Adipose tissue (tissue), 3 donors: ENCODE results near the gene MOB3B. TPM values are rescaled to one million over a fixed set of nuclear protein-coding genes. Genes with fewer than 3 reads are reported as not detected.

ENCODE experiments used
- H3K27ac ChIP-seq: one replicate; pipeline ENCODE4 v1.5.1; 2013; ENCODE audit warnings: low read depth, low read length
- WGBS, 3 donors: extraction: QIAGEN DNeasy Blood & Tissue Kit; methylation state at CpG; one replicate each; pipeline ENCODE4 v1.1.7; 2013; 5-methylcytosine and 5-hydroxymethylcytosine counted together
- polyA plus RNA-seq, 3 donors: library from polyadenylated mRNA; stranded (reverse); fragments of 200-250 nt; gene quantifications; one replicate each; pipeline ENCODE4 v1.2.3, GENCODE V29; 2013
- donor health status: healthy with polysubstance abuse.
- donor health status: Bipolar disorder and iron deficiency.
- donor health status: healthy.

The MOB3B gene
- polyA plus RNA-seq, 3 donors = 1.7 to 3.5 (median 3.3) TPM

- WGBS, 3 donors = 71 to 80% (median 71%) methylated on average over 9 of the region's 9 CpGs
- no peak overlapping the region for H3K27ac ChIP-seq
Observed at GRCh38 chr9:27391040-27391895, 138.3 kb downstream of the MOB3B start.

GRCh38 chr9:27388150-27388549 is 141.5 kb downstream of the MOB3B start:
- H3K27ac ChIP-seq = no peak overlapping the region
- 62 to 90% (median 83%) methylated on average over 2 of the region's 2 CpGs for WGBS, 3 donors

GRCh38 chr9:27387722-27388121 is 141.9 kb downstream of the MOB3B start:
- no peak overlapping the region for H3K27ac ChIP-seq
- 59 to 88% (median 88%) methylated on average over 3 of the region's 3 CpGs for WGBS, 3 donors

GRCh38 chr9:27386571-27387091 is 143.0 kb downstream of the MOB3B start:
- 46 to 87% (median 84%) methylated on average over 4 of the region's 4 CpGs for WGBS, 3 donors
- H3K27ac ChIP-seq = no peak overlapping the region

- WGBS, 3 donors = 57 to 86% (median 83%) methylated on average over 4 of the region's 4 CpGs
- H3K27ac ChIP-seq = no peak overlapping the region
Observed at GRCh38 chr9:27385606-27386322, 143.8 kb downstream of the MOB3B start.

GRCh38 chr9:27384262-27385014 is 145.2 kb downstream of the MOB3B start:
- 75 to 85% (median 84%) methylated on average over 5 of the region's 5 CpGs for WGBS, 3 donors
- H3K27ac ChIP-seq = no peak overlapping the region

GRCh38 chr9:27383524-27383923 is 146.1 kb downstream of the MOB3B start:
- WGBS, 3 donors = 83 to 99% (median 89%) methylated on average over 1 of the region's 1 CpG
- no peak overlapping the region for H3K27ac ChIP-seq

- no peak overlapping the region for H3K27ac ChIP-seq
- 93 to 96% (median 93%) methylated on average over 2 of the region's 2 CpGs for WGBS, 3 donors
Observed at GRCh38 chr9:27382975-27383374, 146.6 kb downstream of the MOB3B start.

- no peak overlapping the region for H3K27ac ChIP-seq
- 39 to 90% (median 87%) methylated on average over 4 of the region's 4 CpGs for WGBS, 3 donors
Observed at GRCh38 chr9:27382308-27382707, 147.3 kb downstream of the MOB3B start.

- 23 to 78% (median 70%) methylated on average over 8 of the region's 8 CpGs for WGBS, 3 donors
- no peak overlapping the region for H3K27ac ChIP-seq
Observed at GRCh38 chr9:27379311-27380251, 150.0 kb downstream of the MOB3B start.

- WGBS, 3 donors = 59 to 78% (median 71%) methylated on average over 1 of the region's 1 CpG
- H3K27ac ChIP-seq = no peak overlapping the region
Observed at GRCh38 chr9:27377811-27378456, 151.7 kb downstream of the MOB3B start.

GRCh38 chr9:27377147-27377807 is 152.3 kb downstream of the MOB3B start:
- 63 to 81% (median 72%) methylated on average over 8 of the region's 8 CpGs for WGBS, 3 donors
- H3K27ac ChIP-seq = no peak overlapping the region

GRCh38 chr9:27373851-27374250 is 155.8 kb downstream of the MOB3B start:
- no peak overlapping the region for H3K27ac ChIP-seq
- 64 to 97% (median 93%) methylated on average over 4 of the region's 4 CpGs for WGBS, 3 donors

- no peak overlapping the region for H3K27ac ChIP-seq
- WGBS, 3 donors = 88 to 98% (median 93%) methylated on average over 1 of the region's 1 CpG
Observed at GRCh38 chr9:27372615-27373014, 157.0 kb downstream of the MOB3B start.

GRCh38 chr9:27371382-27371781 is 158.2 kb downstream of the MOB3B start:
- WGBS, 3 donors = 33 to 70% (median 62%) methylated on average over 5 of the region's 5 CpGs
- H3K27ac ChIP-seq = no peak overlapping the region

GRCh38 chr9:27369591-27369990 is 160.0 kb downstream of the MOB3B start:
- 66 to 84% (median 72%) methylated on average over 5 of the region's 5 CpGs for WGBS, 3 donors
- H3K27ac ChIP-seq = no peak overlapping the region
